NB4 (cell line): ENCODE results near the gene GPX7.

ENCODE experiments used
- DNase-seq: peaks from one replicate; pipeline ENCODE4 v3.0.0; 2010; ENCODE audit warnings: low read depth
- H3K4me3 ChIP-seq: one replicate; pipeline ENCODE4 v1.5.1; 2011; ENCODE audit warnings: mild to moderate bottlenecking, low read depth, low read length, moderate library complexity
- MYC ChIP-seq: IDR thresholded peaks from 2 replicates; pipeline ENCODE4 v1.6.1; 2011; ENCODE audit warnings: low read depth, low read length
- POLR2A ChIP-seq: IDR thresholded peaks from 2 replicates; pipeline ENCODE4 v1.6.1; 2011; ENCODE audit warnings: mild to moderate bottlenecking; ENCODE audit not compliant: insufficient read length; ENCODE audit errors: extremely low read depth
- TF ChIP-seq, protein P1 (sequence below): IDR thresholded peaks from 2 replicates; pipeline ENCODE4 v1.6.1; 2011; ENCODE audit warnings: low read depth, low read length
- TF ChIP-seq, protein P2 (sequence below): IDR thresholded peaks from one replicate; pipeline ENCODE4 v1.5.1; 2012; ENCODE audit warnings: low read depth, low read length

Gene GPX7

DNA sequence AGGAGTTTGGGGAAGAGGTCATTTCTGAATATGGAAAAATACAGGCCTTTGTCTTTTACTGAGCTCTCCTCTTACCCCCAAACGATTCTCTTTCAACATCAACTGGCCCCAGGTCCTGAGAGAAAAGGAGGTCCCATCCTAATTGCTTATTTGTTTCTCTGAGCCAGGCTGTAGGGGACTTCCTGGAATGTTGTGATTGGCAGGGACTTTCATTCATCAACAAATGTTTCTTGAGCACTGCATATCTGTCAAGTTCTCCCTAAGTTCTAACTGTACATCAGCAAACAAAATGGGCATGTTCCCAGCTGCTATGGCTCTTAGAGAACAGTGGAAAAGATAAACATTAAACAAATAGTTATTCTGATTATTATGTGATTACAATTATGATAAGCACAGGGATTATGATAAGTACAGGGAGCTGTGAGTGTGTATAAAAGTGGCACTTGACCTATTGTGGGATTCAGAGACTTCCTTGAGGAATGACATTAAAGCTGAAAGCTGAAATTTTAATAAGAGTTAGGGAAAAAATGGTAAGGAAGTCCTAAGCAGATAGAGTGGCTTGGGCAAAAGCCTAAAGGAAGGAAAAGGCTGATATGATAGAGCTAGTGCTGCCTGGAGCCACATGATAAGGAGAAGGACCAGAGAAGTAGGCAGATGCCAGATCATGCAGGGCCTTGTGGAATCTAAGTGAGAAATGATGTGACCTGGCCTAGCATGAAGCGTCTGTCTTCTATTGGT, 11.6 kb downstream of the GPX7 start:
- DNase-seq, result no peak
- no peak for TF ChIP-seq MYC
- no peak for TF ChIP-seq POLR2A
- TF ChIP-seq, protein P1, sequence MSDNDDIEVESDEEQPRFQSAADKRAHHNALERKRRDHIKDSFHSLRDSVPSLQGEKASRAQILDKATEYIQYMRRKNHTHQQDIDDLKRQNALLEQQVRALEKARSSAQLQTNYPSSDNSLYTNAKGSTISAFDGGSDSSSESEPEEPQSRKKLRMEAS, result no peak
- TF ChIP-seq, protein P2, sequence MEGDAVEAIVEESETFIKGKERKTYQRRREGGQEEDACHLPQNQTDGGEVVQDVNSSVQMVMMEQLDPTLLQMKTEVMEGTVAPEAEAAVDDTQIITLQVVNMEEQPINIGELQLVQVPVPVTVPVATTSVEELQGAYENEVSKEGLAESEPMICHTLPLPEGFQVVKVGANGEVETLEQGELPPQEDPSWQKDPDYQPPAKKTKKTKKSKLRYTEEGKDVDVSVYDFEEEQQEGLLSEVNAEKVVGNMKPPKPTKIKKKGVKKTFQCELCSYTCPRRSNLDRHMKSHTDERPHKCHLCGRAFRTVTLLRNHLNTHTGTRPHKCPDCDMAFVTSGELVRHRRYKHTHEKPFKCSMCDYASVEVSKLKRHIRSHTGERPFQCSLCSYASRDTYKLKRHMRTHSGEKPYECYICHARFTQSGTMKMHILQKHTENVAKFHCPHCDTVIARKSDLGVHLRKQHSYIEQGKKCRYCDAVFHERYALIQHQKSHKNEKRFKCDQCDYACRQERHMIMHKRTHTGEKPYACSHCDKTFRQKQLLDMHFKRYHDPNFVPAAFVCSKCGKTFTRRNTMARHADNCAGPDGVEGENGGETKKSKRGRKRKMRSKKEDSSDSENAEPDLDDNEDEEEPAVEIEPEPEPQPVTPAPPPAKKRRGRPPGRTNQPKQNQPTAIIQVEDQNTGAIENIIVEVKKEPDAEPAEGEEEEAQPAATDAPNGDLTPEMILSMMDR, result no peak
- no peak overlapping the region for H3K4me3 ChIP-seq

DNA sequence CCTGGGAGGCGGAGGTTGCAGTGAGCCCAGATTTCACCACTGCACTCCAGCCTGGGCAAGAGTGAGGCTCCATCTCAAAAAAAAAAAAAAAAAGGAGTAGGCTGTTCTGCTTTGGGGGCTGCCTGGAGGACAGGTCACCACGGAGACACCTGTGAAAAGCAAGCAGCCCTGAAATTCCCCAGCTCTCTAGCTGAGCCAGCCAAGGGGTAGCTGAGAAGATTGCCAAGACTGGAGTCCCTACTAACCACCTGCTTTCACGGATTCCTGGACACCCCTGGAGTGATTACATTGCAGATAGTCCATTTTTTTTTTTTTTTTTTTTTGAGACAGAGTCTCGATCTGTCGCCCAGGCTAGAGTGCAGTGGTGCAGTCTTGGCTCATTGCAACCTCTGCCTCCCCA, 12.5 kb downstream of the GPX7 start:
- TF ChIP-seq, protein P2, result no peak
- TF ChIP-seq MYC (no peak), POLR2A (no peak)
- TF ChIP-seq, protein P1, result no peak
- H3K4me3 ChIP-seq, result no peak overlapping the region
- no peak for DNase-seq

DNA sequence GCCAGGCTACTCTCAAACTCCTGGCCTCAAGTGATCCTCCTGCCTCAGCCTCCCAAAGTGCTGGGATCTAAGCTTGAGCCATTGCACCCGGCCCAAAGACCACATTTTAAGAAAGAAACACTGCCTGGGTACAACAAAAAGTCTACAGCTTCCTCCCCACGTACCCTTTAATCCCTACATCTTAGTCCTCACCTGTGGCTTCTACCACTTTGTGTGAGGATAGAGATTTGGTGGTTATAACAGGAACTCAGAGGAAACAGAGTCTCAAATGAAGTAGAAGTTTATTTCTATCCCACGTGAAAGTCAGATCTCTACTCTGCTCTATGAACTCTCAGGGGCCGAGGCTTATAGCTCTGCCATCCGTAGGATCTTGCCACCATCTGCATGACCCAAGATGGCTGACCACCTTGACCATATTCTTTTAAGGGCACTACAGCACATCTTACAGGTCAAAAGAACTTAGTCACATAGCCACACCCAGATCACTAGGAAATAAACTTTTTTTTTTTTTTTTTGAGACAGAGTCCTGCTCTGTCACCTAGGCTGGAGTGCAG, 13.4 kb downstream of the GPX7 start:
- H3K4me3 ChIP-seq, result no peak overlapping the region
- no peak for DNase-seq
- TF ChIP-seq POLR2A (no peak), MYC (no peak)
- TF ChIP-seq, protein P1, result no peak
- TF ChIP-seq, protein P2, result no peak

DNA sequence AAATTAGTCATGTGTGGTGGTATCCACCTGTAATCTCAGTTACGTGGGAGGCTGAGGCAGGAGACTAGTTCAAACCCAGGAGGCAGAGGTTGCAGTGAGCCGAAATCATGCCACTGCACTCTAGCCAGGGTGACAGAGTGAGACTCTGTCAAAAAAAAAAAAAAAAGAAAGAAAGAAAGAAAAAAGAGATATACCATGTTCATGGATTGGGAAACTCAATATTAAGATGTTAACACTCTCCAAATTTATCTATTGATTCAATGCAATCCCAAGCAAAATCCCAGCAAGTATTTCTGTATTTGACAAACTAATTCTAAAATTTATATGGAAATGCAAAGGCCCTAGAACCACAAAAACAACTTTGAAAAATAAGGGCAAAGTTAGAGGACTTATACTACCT, 19.8 kb downstream of the GPX7 start:
- DNase-seq, result no peak
- no peak overlapping the region for H3K4me3 ChIP-seq
- TF ChIP-seq, protein P2, result no peak
- TF ChIP-seq, protein P1, result no peak
- TF ChIP-seq MYC (no peak), POLR2A (no peak)

DNA sequence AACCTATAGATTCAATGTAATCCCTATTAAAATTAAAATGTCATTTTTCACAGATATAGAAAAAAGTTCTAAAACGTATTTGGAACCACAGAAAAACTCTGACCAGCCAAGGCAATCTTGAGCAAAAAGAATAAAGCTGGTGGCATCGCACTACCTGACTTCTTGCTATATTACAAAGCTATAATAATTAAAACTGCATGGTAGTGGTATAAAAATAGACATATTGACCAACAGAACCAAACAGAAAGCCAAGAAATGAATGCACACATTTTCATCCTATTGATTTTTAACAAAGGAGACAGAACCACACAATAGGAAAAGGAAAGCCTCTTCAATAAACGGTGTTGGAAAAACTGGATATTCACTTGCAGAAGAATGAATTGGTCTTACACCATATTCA, 21.6 kb downstream of the GPX7 start:
- no peak for DNase-seq
- TF ChIP-seq POLR2A, result no peak
- no peak for TF ChIP-seq MYC
- TF ChIP-seq, protein P2, result no peak
- TF ChIP-seq, protein P1, result no peak
- no peak overlapping the region for H3K4me3 ChIP-seq
